Epithelial cell of esophagus (primary cell): ENCODE data around the gene FMNL2.

Source experiments
- DNase-seq: peaks from one replicate; pipeline ENCODE4 v3.0.0; 2010; ENCODE audit warnings: low read depth
- H3K4me3 ChIP-seq: 2 replicates; pipeline ENCODE4 v1.5.1; 2011; ENCODE audit warnings: mild to moderate bottlenecking, low read length, control low read depth
- CTCF ChIP-seq: IDR thresholded peaks from 2 replicates; pipeline ENCODE4 v1.5.1; 2011; ENCODE audit warnings: low read depth, mild to moderate bottlenecking, low read length, control low read depth, inconsistent platforms; ENCODE audit not compliant: insufficient read depth; ENCODE audit errors: missing control alignments

FMNL2 gene

GRCh38 chr2:152399003-152399402 lies 64.0 kb downstream of the FMNL2 start:
- H3K4me3 ChIP-seq, result no peak overlapping the region
- TF ChIP-seq CTCF, result no peak
- no peak for DNase-seq

GRCh38 chr2:152400607-152401214 lies 65.7 kb downstream of the FMNL2 start:
- no peak overlapping the region for H3K4me3 ChIP-seq
- DNase-seq, result peak; percentile 48
- no peak for TF ChIP-seq CTCF

GRCh38 chr2:152402780-152403759 lies 68.1 kb downstream of the FMNL2 start:
- no peak for TF ChIP-seq CTCF
- DNase-seq, result no peak
- H3K4me3 ChIP-seq, result no peak overlapping the region

- no peak for DNase-seq
- no peak overlapping the region for H3K4me3 ChIP-seq
- TF ChIP-seq CTCF, result no peak
Measured at GRCh38 chr2:152405206-152406118, 70.5 kb downstream of the FMNL2 start.

- TF ChIP-seq CTCF, result no peak
- no peak for DNase-seq
- no peak overlapping the region for H3K4me3 ChIP-seq
Measured at GRCh38 chr2:152406119-152406835, 71.3 kb downstream of the FMNL2 start.

GRCh38 chr2:152406836-152407161 lies 71.8 kb downstream of the FMNL2 start:
- DNase-seq, result no peak
- no peak overlapping the region for H3K4me3 ChIP-seq
- no peak for TF ChIP-seq CTCF
